Adipose tissue (tissue), 3 donors: ENCODE results near the gene NTSR2. TPM values are rescaled to one million over a fixed set of nuclear protein-coding genes. Genes with fewer than 3 reads are reported as not detected.

Experiments used
- H3K27ac ChIP-seq: one replicate; pipeline ENCODE4 v1.5.1; 2013; ENCODE audit warnings: low read depth, low read length
- WGBS, 3 donors: extraction: QIAGEN DNeasy Blood & Tissue Kit; methylation state at CpG; one replicate each; pipeline ENCODE4 v1.1.7; 2013; 5-methylcytosine and 5-hydroxymethylcytosine counted together
- polyA plus RNA-seq, 3 donors: library from polyadenylated mRNA; stranded (reverse); fragments of 200-250 nt; gene quantifications; one replicate each; pipeline ENCODE4 v1.2.3, GENCODE V29; 2013
- donor health status: healthy with polysubstance abuse.
- donor health status: Bipolar disorder and iron deficiency.
- donor health status: healthy.

The NTSR2 gene
- polyA plus RNA-seq, 3 donors, result 0.54 to 2.2 (median 1.3) TPM

DNA sequence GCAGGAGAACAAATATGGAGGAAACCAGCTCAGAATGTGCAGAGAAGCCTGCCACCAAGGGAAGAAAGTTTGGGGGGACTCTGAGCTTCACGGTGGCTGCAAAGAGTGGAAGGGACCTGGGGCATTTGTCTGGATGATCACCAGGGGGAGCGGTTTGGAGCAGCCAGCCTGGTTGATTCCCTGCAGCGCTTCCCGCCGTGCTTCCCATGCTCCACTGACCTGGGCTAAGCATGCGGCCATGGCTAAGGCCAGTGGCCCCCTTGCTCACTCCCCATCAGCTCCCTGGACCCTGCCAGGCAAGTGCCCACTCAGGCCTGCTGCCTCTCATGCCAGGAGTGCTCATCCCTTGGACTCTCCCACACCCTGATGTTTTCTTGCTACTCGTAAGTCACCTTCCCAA, 27.0 kb downstream of the NTSR2 start:
- no peak overlapping the region for H3K27ac ChIP-seq
- 78 to 83% (median 81%) methylated on average over 7 of the region's 7 CpGs for WGBS, 3 donors

DNA sequence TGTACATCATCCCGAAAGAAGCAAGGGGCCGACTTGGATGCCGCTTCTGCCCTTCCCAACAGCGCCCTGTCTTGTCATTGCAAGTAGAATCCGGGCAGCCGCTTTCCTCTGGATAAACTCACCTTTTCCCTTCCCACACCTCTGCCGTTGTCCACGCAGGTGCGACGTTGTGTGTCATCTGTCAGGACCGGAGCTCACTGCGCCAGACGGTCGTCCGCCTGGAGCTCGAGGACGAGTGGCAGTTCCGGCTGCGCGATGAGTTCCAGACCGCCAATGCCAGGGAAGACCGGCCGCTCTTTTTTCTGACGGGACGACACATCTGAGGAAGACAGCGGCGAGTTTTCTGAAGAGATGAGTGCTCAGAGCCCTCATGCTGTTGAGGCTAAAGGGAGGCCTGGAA, 29.9 kb downstream of the NTSR2 start:
- no peak overlapping the region for H3K27ac ChIP-seq
- 95 to 97% (median 96%) methylated on average over 27 of the region's 27 CpGs for WGBS, 3 donors

DNA sequence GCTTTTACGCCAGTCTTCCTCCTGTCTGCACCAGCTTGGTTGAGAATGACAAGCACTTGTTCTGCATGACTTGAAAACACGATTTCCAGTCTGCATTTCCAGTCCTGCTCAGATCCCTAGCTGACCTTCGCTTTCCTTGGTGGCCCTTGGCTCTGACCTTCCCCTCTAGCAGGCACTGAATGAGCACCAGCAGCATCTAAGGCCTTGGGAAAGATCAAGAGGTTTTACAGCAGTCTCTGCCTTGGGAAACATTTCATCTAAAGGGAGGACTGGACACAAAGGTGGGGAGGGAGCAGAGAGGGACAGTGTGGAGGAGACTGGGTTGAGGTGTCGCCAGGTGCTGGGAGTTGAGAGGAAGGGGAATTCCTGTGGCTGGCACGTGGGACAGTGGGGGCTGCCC, 30.5 kb downstream of the NTSR2 start:
- no peak overlapping the region for H3K27ac ChIP-seq
- 80 to 87% (median 83%) methylated on average over 4 to 5 of the region's 5 CpGs for WGBS, 3 donors

DNA sequence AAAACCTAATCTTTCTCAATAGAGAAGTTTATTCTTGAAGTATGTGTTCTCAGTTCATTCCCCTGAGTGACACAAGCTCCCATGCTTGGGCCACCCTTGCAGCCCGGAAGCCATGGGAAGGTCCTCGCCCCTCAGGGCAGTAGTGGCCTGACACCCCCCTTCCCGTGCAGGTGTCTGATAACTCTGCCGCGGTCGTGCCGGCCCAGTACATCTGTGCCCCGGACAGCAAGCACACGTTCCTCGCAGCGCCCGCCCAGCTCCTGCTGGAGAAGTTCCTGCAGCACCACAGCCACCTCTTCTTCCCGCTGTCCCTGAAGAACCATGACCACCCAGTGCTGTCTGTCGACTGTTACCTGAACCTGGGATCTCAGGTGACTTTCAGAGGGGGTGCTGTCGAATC, 32.4 kb downstream of the NTSR2 start:
- no peak overlapping the region for H3K27ac ChIP-seq
- 88 to 94% (median 89%) methylated on average over 15 of the region's 15 CpGs for WGBS, 3 donors

DNA sequence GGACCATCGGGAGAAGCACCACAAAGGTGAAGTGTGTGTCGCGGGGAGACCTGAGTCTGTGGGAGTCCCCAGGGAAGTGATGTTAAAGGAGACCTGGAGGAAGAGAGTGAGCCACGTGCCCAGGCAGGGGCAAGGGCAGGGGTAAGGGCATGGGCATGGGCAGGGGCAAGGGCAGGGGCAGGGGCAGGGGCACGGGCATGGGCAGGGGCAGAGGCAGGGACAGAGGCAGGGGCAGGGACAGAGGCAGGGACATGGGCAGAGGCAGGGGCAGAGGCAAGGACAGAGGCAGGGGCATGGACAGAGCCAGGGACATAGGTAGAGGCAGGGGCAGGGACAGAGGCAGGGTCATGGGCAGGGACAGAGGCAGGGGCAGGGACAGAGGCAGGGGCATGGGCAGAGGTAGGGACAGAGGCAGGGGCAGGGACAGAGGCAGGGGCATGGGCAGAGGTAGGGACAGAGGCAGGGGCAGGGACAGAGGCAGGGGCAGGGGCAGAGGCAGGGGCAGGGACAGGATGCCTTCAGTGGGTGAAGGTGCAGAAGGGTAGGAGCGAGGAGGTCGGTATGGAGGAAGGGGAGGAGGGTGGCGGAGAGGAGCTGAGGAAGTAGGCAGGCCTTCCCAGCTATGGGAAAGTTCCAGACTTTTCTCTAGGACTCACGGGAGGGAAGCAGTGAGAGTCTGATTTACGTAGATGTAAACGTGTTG, 33.3 kb downstream of the NTSR2 start:
- 75 to 86% (median 80%) methylated on average over 10 to 11 of the region's 11 CpGs for WGBS, 3 donors
- no peak overlapping the region for H3K27ac ChIP-seq

DNA sequence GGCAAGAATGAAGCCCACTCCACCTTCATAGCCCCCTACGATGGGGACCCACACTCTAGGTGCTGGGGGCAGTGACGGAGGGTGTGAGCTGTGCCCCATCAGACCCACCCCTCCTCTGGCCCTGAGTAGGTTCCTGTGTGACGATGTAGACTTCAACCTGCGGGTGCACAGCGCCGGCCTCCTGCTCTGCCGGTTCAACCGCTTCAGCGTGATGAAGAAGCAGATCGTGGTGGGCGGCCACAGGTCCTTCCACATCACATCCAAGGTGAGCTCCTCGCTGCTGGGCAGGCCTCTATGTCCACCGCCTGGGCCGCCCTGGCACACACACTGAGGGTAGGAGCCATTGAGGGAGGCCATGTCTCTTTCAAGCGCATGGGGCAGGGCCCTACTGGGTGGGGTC, 34.9 kb downstream of the NTSR2 start:
- WGBS, 3 donors, result 95 to 97% (median 96%) methylated on average over 15 of the region's 15 CpGs
- H3K27ac ChIP-seq, result no peak overlapping the region

DNA sequence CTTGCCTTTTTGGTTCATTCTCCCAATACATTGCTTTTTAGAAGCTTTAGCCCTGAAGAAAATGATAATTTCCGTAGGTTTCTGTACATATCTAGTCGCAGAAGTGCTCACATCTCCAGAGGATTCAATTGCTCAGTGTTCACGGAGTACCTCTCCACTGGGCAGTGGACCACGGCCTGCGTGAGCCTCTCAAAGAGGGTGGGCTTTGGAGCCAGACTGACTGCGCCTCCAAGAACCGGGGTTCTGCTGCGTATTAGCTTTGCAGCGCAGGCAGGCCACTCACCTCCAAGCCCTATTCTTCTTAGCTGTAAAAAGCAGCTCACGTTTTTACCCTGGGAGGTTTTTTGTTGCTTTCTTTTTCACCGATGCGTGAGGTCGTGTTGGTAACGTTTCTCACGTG, 35.4 kb downstream of the NTSR2 start:
- 86 to 94% (median 89%) methylated on average over 15 of the region's 15 CpGs for WGBS, 3 donors
- no peak overlapping the region for H3K27ac ChIP-seq

GRCh38 chr2:11633923-11634478, 36.0 kb downstream of the NTSR2 start:
- 92 to 95% (median 93%) methylated on average over 27 to 28 of the region's 28 CpGs for WGBS, 3 donors
- H3K27ac ChIP-seq, result no peak overlapping the region

- 91 to 95% (median 93%) methylated on average over 7 of the region's 7 CpGs for WGBS, 3 donors
- H3K27ac ChIP-seq, result no peak overlapping the region
These were observed 38.5 kb downstream of the NTSR2 start for GRCh38 chr2:11631462-11631861.

- 86 to 88% (median 87%) methylated on average over 4 of the region's 4 CpGs for WGBS, 3 donors
- no peak overlapping the region for H3K27ac ChIP-seq
These were observed 39.1 kb downstream of the NTSR2 start for GRCh38 chr2:11630855-11631254.

DNA sequence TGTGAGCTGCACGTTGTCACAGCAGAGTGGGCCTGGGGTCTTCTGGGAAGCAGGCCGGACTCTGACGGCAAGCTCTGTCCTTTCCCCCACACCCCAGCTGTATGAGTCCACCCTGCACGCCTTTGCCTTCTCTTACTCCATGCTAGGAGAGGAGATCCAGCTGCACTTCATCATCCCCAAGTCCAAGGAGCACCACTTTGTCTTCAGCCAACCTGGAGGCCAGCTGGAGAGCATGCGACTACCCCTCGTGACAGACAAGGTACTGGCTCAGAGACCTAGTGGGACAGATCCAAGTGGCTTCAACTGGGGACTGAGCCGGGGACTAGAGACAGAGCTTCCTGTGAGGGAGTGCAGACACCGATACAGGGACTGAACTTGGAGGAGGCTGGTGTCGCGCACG, 40.1 kb downstream of the NTSR2 start:
- WGBS, 3 donors, result 78 to 89% (median 86%) methylated on average over 11 of the region's 11 CpGs
- no peak overlapping the region for H3K27ac ChIP-seq

DNA sequence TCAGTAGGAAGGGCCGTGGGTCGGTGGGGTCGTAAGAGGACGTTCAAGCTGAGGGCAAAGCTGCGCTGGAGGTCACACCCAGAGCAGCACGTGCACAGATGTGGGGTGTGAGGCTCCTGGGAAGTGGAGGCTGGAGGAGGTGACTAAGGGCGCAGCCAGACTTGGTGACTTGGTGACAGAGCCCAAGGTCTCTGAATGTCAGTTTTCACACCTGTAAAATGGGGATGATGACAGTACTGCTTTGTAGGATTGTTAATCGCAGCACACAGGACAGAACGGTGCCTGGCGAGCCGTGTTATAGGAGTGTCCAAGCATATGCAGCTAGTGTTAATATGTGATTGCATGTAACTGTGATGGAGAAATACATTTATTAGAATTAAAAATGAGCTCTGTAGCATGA, 40.8 kb downstream of the NTSR2 start:
- no peak overlapping the region for H3K27ac ChIP-seq
- 89 to 94% (median 89%) methylated on average over 11 of the region's 11 CpGs for WGBS, 3 donors

DNA sequence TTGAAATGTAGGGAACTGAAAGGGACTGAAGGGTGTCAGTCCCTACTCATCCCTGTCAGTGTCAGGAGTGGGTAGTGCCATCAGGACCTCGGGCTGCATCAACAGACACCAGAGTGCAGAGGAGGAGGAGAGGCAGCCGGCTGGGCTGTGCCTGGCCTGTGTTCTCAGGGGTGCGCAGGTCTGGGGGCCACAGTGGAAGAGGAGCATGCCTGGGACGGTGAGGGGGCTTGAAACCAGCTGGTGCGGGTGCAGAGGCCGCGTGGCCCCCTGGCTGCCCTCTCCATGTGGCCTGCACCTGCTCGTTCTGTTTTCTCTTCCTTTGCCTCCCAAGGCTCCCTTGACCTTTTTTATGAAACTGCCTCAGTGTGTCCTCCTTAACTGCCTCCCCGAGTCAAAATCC, 41.3 kb downstream of the NTSR2 start:
- 83 to 87% (median 87%) methylated on average over 9 of the region's 9 CpGs for WGBS, 3 donors
- no peak overlapping the region for H3K27ac ChIP-seq

- no peak overlapping the region for H3K27ac ChIP-seq
- 87 to 90% (median 88%) methylated on average over 10 of the region's 10 CpGs for WGBS, 3 donors
These were observed 44.3 kb downstream of the NTSR2 start for GRCh38 chr2:11625671-11626070.

DNA sequence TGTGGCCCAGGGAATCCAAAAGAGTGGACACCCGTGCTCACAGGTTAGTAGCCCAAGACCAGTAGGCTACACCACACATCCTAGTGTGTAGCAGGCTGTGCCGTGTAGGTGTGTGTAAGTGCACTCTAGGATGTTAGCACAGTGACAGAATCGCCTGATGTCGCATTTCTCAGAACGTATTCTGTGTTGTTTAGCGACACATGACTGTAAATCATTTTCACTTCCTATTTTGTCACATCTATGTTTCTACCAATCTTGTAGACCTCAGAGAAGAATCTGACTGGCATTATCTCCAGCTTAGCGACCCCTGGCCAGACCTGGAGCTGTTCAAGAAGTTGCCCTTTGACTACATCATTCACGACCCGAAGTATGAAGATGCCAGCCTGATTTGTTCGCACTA, 45.1 kb downstream of the NTSR2 start:
- 90 to 95% (median 91%) methylated on average over 10 of the region's 10 CpGs for WGBS, 3 donors
- no peak overlapping the region for H3K27ac ChIP-seq

DNA sequence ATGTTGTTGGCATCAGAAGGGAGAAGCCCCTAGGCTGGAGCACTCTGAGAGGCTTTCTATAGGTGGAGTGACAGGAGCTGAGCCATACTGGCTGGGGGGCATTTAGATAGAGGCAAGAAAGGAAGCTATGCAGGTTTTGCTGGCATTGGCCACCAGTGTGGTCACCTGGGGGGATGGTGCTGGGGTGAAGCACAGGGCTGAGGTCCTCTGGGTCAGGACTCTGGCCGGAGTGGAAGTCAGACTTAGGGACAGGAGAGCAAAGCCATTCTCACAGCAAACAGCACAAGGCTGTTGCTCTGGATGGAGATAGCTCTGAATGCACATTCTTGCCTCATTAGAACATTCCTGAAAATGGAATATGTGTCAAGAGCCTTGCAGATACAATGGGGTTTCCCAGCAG, 47.4 kb downstream of the NTSR2 start:
- H3K27ac ChIP-seq, result no peak overlapping the region
- 77 to 94% (median 87%) methylated on average over 1 of the region's 1 CpG for WGBS, 3 donors

DNA sequence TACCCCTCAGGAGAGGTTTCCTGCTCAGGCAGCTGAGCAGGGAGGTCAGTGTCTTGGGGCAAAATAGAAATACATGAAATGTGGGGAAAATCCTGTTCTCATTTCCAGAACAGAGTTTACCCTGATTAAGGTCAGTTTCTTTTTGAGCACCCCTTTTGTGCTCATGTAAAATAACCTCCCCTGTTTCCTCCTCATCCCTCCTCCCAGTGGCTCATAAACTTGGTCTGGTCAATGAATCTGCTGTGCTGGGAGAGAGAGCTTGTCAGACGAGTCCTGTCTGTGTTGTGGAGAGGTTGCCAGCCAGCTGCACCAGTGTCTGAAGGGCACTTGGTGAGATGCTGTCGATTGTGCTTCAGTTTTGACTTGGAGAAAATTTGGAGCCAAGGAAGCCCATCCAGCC, 48.6 kb downstream of the NTSR2 start:
- WGBS, 3 donors, result 73 to 76% (median 74%) methylated on average over 2 of the region's 2 CpGs
- H3K27ac ChIP-seq, result no peak overlapping the region

- WGBS, 3 donors, result 91 to 96% (median 94%) methylated on average over 20 of the region's 20 CpGs
- H3K27ac ChIP-seq, result no peak overlapping the region
These were observed 51.3 kb downstream of the NTSR2 start for GRCh38 chr2:11618708-11619062.

DNA sequence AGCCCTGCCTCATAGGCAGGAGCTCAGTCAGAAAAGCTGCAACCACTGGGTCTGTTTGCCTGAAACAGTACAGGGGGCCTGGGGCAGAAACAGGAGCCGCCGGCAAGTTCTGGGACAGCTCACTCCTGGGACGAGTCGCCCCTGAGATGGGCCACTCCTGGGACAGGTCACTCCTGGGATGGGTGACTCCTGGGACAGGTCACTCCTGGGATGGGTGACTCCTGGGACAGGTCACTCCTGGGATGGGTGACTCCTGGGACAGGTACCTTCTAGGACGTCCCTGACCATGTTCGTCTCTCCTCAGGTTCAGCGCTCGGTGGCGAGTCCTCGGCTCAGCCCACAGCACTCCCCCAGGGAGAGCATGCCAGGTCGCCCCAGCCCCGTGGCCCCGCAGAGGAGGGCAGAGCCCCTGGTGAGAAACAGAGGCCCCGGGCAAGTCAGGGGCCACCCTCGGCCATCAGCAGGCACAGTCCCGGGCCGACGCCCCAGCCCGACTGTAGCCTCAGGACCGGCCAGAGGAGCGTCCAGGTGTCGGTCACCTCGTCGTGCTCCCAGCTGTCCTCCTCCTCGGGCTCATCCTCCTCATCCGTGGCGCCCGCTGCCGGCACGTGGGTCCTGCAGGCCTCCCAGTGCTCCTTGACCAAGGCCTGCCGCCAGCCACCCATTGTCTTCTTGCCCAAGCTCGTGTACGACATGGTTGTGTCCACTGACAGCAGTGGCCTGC, 51.8 kb downstream of the NTSR2 start:
- WGBS, 3 donors, result 92 to 95% (median 95%) methylated on average over 33 of the region's 33 CpGs
- H3K27ac ChIP-seq, result no peak overlapping the region

DNA sequence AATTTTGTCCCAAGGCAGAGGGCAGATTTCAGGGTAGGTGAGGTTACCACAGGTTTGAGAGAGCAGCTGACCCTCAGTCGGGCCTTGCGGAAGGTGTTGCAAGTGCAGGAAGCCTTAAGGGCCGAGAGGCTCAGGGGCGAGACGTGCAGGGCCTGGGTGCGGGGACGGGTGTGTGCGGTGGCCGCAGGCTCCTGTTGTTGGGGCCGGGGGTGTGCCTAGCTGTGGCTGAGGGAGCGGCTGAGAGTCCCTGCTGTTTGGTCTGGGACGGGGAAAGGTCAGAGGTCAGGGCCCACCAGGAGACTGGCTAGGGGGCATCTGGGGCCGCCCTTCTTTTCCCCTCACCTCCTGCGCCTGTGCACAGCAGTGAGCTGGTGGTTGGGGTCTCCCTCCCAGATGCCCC, 52.5 kb downstream of the NTSR2 start:
- no peak overlapping the region for H3K27ac ChIP-seq
- 92 to 96% (median 95%) methylated on average over 12 to 14 of the region's 14 CpGs for WGBS, 3 donors
